Measurements from ENCODE around the gene UNC5C. TPM values are rescaled to one million over a fixed set of nuclear protein-coding genes. Genes with fewer than 3 reads are reported as not detected.

Gene UNC5C
- total and polyA plus RNA-seq, 10 of the 15 experiments (the other 5 are each of a cell fraction or from before 2014, with no cell fraction given) = 0.02 to 2.0 (median 0.15) TPM; not detected in 1

DNA sequence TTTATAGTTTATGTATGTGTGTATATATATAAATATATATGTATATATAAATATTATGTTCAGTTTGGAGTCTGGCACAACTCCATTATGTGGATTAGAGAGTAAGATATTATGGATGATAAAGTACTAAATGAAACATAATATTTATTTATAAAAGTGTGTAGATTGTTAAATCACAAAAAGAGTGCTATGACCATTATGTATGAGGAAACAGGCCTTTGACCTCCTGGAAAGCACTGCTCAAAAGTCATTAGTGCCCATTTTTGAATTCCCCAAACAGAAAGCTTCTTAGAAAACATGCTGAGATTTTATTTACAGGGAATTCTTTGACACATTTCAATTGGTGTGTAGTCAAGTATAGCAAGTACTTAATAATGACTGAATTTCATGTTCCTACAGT lies 391.2 kb downstream of the UNC5C start (continued):
- TF ChIP-seq, protein P1, sequence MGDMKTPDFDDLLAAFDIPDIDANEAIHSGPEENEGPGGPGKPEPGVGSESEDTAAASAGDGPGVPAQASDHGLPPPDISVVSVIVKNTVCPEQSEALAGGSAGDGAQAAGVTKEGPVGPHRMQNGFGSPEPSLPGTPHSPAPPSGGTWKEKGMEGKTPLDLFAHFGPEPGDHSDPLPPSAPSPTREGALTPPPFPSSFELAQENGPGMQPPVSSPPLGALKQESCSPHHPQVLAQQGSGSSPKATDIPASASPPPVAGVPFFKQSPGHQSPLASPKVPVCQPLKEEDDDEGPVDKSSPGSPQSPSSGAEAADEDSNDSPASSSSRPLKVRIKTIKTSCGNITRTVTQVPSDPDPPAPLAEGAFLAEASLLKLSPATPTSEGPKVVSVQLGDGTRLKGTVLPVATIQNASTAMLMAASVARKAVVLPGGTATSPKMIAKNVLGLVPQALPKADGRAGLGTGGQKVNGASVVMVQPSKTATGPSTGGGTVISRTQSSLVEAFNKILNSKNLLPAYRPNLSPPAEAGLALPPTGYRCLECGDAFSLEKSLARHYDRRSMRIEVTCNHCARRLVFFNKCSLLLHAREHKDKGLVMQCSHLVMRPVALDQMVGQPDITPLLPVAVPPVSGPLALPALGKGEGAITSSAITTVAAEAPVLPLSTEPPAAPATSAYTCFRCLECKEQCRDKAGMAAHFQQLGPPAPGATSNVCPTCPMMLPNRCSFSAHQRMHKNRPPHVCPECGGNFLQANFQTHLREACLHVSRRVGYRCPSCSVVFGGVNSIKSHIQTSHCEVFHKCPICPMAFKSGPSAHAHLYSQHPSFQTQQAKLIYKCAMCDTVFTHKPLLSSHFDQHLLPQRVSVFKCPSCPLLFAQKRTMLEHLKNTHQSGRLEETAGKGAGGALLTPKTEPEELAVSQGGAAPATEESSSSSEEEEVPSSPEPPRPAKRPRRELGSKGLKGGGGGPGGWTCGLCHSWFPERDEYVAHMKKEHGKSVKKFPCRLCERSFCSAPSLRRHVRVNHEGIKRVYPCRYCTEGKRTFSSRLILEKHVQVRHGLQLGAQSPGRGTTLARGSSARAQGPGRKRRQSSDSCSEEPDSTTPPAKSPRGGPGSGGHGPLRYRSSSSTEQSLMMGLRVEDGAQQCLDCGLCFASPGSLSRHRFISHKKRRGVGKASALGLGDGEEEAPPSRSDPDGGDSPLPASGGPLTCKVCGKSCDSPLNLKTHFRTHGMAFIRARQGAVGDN (IDR thresholded peaks at IDR 0.05) = no peak
- no peak for TF ChIP-seq YBX1 (IDR thresholded peaks at IDR 0.05)

DNA sequence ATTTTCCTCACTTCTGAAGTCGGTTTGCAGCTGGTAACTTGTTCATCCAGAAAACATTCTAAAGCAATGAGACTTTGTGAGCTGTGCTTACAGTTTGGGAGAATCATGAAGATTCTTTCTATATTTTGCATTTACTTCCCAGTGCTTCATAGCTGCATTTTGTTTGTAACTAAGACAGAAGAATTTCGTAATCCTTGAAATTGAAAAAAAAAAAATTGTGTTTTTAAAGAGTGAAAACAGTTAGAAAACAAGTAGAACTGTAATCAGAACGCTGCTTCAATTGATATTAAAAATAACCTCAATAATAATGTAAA lies 392.4 kb downstream of the UNC5C start:
- POLR2A ChIA-PET = no interaction called here
- intact Hi-C loops (cut with micrococcal nuclease; ENCODE audit: unreplicated experiment) = loop anchor here (2.0 to 10.0 kb wide), 2 partner anchors 1196 to 1998 kb away; no protein-coding TSS in a partner anchor
- FAIRE-seq = no peak
- TF ChIP-seq CBX3 (IDR thresholded peaks at IDR 0.05; ENCODE audit: borderline replicate concordance, low read depth) = no peak
- TF ChIP-seq, protein P2, sequence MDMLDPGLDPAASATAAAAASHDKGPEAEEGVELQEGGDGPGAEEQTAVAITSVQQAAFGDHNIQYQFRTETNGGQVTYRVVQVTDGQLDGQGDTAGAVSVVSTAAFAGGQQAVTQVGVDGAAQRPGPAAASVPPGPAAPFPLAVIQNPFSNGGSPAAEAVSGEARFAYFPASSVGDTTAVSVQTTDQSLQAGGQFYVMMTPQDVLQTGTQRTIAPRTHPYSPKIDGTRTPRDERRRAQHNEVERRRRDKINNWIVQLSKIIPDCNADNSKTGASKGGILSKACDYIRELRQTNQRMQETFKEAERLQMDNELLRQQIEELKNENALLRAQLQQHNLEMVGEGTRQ (IDR thresholded peaks at IDR 0.05; ENCODE audit: borderline replicate concordance, low read depth, low read length) = no peak
- TF ChIP-seq SMAD5 (IDR thresholded peaks at IDR 0.05; ENCODE audit: low read depth) = no peak
- TF ChIP-seq CREM (IDR thresholded peaks at IDR 0.05; ENCODE audit: low read depth) = no peak
- TF ChIP-seq MYC (IDR thresholded peaks at IDR 0.05; ENCODE audit: insufficient read depth, insufficient read length, insufficient replicate concordance, low read length, severe bottlenecking) = no peak
- TF ChIP-seq, protein P3, sequence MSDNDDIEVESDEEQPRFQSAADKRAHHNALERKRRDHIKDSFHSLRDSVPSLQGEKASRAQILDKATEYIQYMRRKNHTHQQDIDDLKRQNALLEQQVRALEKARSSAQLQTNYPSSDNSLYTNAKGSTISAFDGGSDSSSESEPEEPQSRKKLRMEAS (IDR thresholded peaks at IDR 0.05; ENCODE audit: low read depth, low read length) = no peak
- TF ChIP-seq POLR2AphosphoS2 (IDR thresholded peaks at IDR 0.05; ENCODE audit: low read depth, low read length) = no peak
- no peak for TF ChIP-seq BACH1 (IDR thresholded peaks at IDR 0.05; ENCODE audit: borderline replicate concordance)
- no peak for TF ChIP-seq RELA (IDR thresholded peaks at IDR 0.05; ENCODE audit: borderline replicate concordance, partially characterized antibody)
- no peak for TF ChIP-seq EZH2 (IDR thresholded peaks at IDR 0.05; ENCODE audit: borderline replicate concordance, control insufficient read depth, low read depth, low read length)
- no peak for TF ChIP-seq YY1 (IDR thresholded peaks at IDR 0.05; ENCODE audit: low read depth, low read length)
- TF ChIP-seq, protein P4, sequence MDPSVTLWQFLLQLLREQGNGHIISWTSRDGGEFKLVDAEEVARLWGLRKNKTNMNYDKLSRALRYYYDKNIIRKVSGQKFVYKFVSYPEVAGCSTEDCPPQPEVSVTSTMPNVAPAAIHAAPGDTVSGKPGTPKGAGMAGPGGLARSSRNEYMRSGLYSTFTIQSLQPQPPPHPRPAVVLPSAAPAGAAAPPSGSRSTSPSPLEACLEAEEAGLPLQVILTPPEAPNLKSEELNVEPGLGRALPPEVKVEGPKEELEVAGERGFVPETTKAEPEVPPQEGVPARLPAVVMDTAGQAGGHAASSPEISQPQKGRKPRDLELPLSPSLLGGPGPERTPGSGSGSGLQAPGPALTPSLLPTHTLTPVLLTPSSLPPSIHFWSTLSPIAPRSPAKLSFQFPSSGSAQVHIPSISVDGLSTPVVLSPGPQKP (IDR thresholded peaks at IDR 0.05; ENCODE audit: low read depth, low read length) = no peak
- TF ChIP-seq POU2F2 (IDR thresholded peaks at IDR 0.05; ENCODE audit: borderline replicate concordance, low read depth, low read length) = no peak
- no peak for TF ChIP-seq TCF12 (IDR thresholded peaks at IDR 0.05; ENCODE audit: low read depth, low read length)

More for the DNA sequence above, 392.4 kb downstream of the UNC5C start:
- H3K27ac ChIP-seq (ENCODE audit: control insufficient read depth, insufficient read depth) = no peak overlapping the region
- H3K79me2 ChIP-seq (ENCODE audit: control insufficient read depth, insufficient read depth, low read length) = no peaks in the 10 kb centered on the region
- no peaks in the 10 kb centered on the region for H3K9me3 ChIP-seq (replicated peaks; ENCODE audit: control insufficient read depth, insufficient read depth, low read length)
- in situ Hi-C loops (cut with MboI) = loop anchor here (25.0 kb wide), 1 partner anchor 881 kb away; no protein-coding TSS in a partner anchor
- no peak overlapping the region for H3K9ac ChIP-seq (ENCODE audit: control insufficient read depth, insufficient read depth, low read length)
- no peaks in the 10 kb centered on the region; a peak in 2 of 4 replicates for H3K27me3 ChIP-seq (replicated peaks in 1 of 2; ENCODE audit: control insufficient read depth in 2 of 2, insufficient read depth in 2 of 2, low read length in 1 of 2)
- H3K36me3 ChIP-seq (ENCODE audit: control insufficient read depth in 2 of 2, insufficient read depth in 2 of 2, low read length in 1 of 2) = no peaks in the 10 kb centered on the region
- H3K4me3 ChIP-seq = no peak overlapping the region
- H3K4me2 ChIP-seq (ENCODE audit: control insufficient read depth, insufficient read depth) = no peak overlapping the region
- ATAC-seq (no peak), DNase-seq (ENCODE audit: low read depth, low spot score) (no peak)
- no peaks in the 10 kb centered on the region for H3K4me1 ChIP-seq (ENCODE audit: control insufficient read depth, insufficient read depth, low read length)
- H2AFZ ChIP-seq (ENCODE audit: control insufficient read depth, low read depth, low read length) = no peak overlapping the region
- no TSS peak for BruUV-seq (replicated peaks)
- H4K20me1 ChIP-seq (ENCODE audit: control insufficient read depth, insufficient read depth) = no peaks in the 10 kb centered on the region
- WGBS (ENCODE audit: insufficient coverage, insufficient replicate concordance, low lambda C conversion rate, missing lambda C conversion rate) = 1% methylated on average over 3 of the region's 3 CpGs
- CTCF ChIA-PET = interaction anchor here (0.6 to 1.4 kb wide), 5 partner anchors 10 to 1145 kb away, joined by 3 to 4 read pairs (median 3); no protein-coding TSS in a partner anchor
- RAD21 ChIA-PET (ENCODE audit: unreplicated experiment) = interaction anchor here (0.6 to 1.3 kb wide), 2 partner anchors 819 to 1195 kb away, joined by 3 to 4 read pairs; no protein-coding TSS in a partner anchor
- SMC1A ChIA-PET (ENCODE audit: uncharacterized antibody, unreplicated experiment) = interaction anchor here (0.6 to 1.0 kb wide), 4 partner anchors 14 to 318 kb away, joined by 3 to 4 read pairs (median 4); no protein-coding TSS in a partner anchor

All from GM12878 (cell line).